NCI-H748 (cell line): ENCODE results near the gene SCRN2.

ENCODE experiments used
- DNase-seq: peaks from one replicate; lab custom pipeline; 2025; ENCODE audit not compliant: unreplicated experiment; lab: John Stamatoyannopoulos, UW

The SCRN2 gene

DNA sequence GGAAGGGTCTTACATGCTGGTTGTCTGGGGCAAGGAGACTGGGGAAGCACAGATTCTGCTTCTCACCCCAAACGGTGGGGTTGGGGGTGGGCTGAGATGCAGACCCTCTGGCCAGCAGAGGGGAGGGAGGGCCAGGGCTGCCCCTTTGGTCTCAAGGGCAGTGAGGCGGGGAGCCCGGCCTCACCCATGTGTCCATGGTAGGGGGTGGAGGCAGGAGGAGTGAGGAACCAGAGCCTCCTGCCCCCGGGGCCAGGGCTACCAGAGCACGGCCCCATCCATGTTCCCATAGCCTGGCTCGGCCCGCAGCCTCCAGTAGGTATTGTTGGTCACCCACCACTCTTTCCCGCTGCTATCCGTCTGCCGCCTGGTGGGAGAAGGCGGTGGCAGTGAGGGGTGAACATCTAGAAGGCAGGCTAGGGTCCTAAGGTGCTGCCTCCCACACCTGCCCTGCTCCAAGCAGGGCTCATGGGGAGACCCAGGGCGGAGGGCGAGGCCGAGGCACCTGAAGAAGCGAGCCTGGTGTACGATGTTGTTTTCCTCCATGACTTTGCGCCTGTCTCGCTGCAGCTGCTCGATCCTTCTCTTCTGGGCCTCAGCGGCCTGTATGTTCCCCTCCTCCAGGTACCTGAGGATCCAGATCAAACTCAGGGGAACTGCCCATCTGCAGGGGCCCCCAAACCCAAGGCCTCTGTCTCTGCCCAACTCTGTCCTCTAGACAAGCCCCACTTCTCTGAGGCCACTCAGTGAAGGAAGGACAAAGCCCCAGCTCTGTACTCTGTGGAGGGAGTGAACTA, 32.8 kb downstream of the SCRN2 start:
- no peak for DNase-seq

GRCh38 chr17:47807421-47807820, 33.7 kb downstream of the SCRN2 start:
- no peak for DNase-seq

- DNase-seq: no peak
Observed at GRCh38 chr17:47806913-47807255, 34.2 kb downstream of the SCRN2 start.

DNA sequence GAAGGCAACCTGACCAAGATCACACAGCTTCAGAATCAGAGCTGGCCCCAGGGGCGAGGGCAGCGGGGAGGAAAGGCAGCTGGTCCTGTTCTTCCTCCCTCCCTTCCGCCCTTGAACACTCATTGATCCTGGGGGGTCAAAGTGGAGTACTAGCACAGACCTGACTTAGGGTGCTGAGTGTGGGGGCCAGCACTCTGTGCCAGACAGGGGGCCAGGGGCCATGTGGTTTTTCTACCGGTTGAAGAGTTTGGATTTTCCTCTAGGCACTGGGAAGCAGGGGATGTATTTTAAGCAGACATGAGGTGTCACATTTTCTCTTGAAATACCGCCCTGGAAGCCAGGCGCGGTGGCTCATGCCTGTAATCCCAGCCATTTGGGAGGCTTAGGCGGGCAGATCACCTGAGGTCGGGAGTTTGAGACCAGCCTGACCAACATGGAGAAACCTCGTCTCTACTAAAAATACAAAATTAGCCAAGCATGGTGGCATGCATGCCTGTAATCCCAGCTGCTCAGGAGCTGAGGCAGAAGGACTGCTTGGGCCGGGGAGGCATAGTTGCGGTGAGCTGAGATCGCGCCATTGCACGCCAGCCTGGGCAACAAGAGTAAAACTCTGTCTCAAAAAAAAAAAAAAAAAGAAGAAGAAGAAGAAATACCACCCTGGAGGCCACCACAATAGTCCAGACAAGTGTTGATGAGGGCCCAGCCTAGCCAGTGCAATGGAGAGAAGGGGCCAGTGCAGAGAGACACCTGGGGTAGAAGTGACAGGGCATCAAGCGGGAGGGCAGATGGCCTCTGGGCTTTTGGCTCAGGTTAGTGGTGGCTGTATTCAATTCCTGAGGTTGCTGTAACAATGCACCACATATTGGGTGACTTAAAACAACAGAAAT, 34.8 kb downstream of the SCRN2 start:
- no peak for DNase-seq

DNA sequence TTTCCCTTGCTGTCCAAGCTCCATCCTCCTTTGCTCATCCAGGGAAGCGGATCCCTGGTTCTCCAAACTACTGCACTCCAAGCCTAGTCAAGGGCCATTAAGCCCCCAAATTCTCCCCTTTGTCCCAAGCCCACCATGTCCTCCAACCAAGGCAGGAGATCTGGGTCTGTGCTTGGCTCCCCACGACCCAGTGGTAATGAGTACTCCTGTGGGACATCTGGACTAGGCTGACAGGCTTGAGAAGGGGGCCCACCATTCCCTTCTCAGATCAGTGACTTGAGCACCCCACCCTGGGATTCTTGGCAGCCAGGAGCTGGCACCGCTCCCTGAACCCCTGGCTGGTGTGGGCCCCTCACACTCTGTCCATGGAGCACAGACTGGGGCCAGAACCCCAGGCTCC, 36.6 kb downstream of the SCRN2 start:
- no peak for DNase-seq

- no peak for DNase-seq
Observed at GRCh38 chr17:47803751-47804150, 37.3 kb downstream of the SCRN2 start.

DNA sequence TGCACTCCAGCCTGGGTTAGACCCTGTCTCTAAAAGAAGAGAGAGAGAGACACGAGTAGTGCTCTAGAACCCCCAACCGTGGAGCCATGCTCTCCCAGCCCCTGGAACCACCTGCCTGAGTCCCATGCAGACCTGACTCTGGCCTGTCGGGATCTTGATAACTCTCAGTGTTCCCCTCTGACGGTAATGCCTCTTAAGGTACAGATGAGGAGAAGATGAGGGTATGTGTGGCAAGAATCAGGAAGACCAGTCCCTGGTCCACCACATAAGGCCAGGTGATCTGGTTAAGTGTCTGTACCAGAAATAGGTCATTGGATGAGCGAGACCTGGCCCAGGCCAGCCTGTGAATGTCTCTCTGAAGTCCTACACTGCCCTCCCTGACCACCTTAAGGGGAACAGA, 37.9 kb downstream of the SCRN2 start:
- no peak for DNase-seq

DNA sequence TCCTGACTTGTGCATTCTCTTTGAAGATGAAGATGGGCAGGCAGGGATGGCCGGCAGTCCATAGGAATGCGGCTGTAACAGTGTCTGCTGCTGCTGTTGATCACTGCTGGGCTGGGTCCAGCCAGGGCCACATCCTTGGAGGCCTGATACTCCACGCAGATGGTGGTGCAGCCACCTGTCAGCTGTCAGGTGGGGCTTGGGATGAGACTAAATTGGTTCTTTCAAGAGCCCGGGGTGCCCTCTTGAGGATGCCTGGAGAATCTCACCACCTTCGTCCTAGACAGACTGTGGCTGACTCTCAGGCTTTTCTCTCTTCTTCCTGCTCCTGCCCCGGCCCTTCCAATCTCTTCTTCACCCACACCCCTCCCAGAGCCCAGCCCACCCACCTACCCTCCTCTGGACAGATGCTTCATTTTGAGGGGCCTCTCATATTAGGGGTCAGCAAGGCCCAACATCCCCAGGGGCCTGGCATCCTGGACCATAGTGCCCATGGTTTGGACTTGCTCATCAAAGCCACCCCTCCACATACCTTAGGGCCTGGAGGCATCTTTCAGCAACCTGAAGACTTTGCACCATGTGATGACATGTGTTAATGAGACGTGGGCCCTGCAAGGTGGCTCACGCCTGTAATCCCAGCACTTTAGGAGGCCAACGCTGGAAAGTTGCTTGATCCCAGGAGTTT, 38.6 kb downstream of the SCRN2 start:
- DNase-seq: peak; percentile 78

GRCh38 chr17:47801906-47802305, 39.2 kb downstream of the SCRN2 start:
- no peak for DNase-seq

DNA sequence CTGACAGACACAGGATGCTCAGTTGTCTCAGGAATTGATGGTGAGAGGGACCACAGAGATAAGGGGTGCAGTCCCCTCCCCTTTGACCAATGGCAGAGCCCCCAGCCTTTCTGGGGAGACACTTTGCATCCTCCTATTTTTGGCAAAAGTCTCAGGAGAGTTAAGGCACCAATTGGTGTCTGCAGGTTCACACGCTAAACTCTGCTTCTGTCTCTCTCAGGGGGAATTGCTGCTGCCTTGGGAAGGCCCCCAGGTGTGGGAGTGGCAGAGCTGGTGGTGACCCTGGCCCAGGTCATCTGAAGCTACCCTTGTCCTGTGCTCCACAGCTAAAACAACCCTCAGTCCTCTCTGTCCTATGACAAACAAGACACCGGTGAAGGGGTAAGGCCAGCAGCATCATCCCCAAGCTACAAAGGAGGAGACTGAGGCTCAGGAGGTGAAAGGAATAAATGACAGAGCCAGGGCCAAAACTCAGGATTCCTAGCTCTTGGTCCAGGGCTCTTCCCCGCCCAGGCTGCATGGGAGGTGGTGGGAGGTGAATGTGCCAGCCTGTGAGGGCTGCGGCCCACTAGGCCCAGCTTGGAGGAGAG, 39.8 kb downstream of the SCRN2 start:
- DNase-seq: no peak

- no peak for DNase-seq
Observed at GRCh38 chr17:47800686-47801085, 40.4 kb downstream of the SCRN2 start.

DNA sequence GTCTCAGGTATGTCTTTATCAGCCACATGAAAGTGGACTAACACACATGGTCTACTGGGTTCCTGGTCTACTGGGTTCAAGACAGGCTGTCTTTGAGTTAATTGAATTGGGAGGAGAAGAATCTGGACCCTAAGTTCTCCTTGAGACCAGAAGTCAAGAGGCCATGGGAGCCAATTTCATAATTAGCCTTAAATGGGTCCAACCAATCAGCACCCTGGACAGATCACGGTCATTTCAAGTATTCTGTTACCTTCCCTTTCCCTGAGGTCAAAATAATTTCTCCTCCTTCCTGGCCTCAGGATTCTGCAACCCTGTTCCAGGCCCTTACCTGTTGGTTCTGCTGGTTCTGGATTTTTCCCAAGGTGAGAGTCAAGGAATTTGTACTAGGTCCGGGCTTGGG, 43.3 kb downstream of the SCRN2 start:
- DNase-seq: no peak

DNA sequence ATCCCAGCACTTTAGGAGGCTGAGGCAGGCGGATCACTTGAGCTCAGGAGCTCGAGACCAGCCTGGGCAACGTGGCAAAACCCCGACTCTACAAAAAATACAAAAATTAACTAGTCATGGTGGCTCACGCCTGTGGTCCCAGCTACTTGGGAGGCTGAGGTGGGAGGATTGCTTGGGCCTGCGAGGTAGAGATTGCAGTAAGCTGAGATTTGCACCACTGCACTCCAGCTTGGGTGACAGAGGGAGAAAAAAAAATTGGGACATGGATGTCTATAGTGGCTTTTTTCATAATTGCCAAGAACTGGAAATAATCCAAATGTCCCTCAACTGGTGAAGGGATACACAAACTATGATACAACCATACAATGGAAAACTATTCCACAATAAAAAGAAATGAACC, 48.1 kb downstream of the SCRN2 start:
- no peak for DNase-seq

GRCh38 chr17:47792457-47792856, 48.6 kb downstream of the SCRN2 start:
- DNase-seq: no peak

GRCh38 chr17:47791025-47791424, 50.0 kb downstream of the SCRN2 start:
- DNase-seq: no peak

DNA sequence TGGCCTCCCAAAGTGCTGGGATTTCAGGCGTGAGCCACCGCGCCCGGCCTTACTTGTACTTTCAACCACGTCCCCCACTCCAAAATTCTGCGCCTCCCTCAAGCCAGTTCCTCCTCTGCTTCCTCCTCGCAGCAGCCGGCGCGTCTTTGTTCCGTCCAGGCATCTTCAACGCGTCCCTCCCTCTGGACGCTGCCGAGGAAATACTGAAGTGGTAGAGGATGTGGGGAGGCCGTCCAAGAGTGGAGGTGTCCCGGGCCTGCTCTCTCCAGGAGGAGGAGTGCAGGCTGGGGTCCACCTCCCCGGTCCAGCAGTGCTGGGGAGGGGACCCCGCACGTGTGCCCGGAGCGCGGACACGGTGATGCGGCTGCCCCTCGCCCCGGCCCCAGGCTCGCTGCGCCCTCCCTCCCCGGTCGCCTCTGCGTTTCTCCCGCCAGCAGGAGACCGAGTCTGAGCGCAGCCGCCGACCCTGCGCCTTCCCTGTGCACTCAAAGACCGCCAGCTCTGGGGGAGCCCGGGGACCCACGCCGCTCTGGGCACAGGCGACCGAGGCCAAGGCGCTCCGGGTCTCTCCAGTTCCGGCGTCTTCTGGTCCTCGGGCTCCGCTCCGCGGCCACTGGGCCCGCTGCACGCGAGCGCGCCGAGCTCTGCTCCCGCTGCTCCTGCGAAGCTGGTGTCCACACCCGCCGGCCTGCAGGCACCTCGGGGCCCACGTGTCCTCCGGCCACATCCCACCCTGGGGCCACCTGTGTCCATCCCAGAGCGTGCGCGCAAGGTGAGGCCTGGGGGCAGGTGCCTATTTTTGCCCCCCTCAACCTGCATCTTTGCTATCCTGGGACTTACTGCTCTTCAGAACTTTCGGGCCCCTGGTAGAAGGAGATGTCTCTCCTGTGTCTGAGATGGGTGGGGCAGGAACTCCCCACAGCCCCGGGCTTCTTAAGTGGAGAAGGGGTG, 51.2 kb downstream of the SCRN2 start:
- DNase-seq: peak; percentile 90
